Measurements from ENCODE around the gene MS4A6A. TPM values are rescaled to one million over a fixed set of nuclear protein-coding genes. Genes with fewer than 3 reads are reported as not detected.

Gene MS4A6A
- polyA plus RNA-seq, 3 donors = 978 to 3,009 (median 2,353) TPM

DNA sequence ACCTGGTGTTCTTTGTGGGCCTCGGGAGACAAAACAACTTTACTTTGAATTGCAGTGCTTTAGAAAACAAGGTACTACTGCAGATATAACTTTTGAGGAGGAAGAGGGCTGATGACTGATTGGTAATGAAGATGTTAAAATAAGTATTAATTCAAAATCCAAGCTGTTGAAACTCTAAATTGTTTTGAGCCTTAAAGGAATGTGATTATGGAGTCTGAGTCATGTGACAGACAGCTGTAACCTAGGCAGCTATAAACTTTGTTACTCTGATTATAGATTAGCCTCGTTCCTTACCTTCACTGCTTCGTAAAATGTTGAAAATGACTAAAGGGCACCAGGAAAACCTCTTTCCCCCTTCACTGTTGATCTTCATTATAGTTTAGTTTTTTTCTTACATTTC, 51.0 kb downstream of the MS4A6A start:
- no peak overlapping the region for H3K4me3 Mint-ChIP-seq
- peak overlapping the region; percentile 30 for H2AFZ ChIP-seq (ENCODE audit: insufficient read depth, low read depth, low read length, poor library complexity, severe bottlenecking)
- TF ChIP-seq, protein P1, sequence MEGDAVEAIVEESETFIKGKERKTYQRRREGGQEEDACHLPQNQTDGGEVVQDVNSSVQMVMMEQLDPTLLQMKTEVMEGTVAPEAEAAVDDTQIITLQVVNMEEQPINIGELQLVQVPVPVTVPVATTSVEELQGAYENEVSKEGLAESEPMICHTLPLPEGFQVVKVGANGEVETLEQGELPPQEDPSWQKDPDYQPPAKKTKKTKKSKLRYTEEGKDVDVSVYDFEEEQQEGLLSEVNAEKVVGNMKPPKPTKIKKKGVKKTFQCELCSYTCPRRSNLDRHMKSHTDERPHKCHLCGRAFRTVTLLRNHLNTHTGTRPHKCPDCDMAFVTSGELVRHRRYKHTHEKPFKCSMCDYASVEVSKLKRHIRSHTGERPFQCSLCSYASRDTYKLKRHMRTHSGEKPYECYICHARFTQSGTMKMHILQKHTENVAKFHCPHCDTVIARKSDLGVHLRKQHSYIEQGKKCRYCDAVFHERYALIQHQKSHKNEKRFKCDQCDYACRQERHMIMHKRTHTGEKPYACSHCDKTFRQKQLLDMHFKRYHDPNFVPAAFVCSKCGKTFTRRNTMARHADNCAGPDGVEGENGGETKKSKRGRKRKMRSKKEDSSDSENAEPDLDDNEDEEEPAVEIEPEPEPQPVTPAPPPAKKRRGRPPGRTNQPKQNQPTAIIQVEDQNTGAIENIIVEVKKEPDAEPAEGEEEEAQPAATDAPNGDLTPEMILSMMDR (IDR thresholded peaks at IDR 0.05) = no peak
- no peak overlapping the region for H3K27ac ChIP-seq (ENCODE audit: low read depth in 1 of 2, low read length in 2 of 2)
- intact Hi-C loops (cut with micrococcal nuclease) = loop anchor here in 1 of 2 donors (10.0 kb wide), 1 partner anchor 307 kb away; no protein-coding TSS in a partner anchor
- DNase-seq = no peak
- no peaks in the 10 kb centered on the region for H3K36me3 Mint-ChIP-seq
- no peak overlapping the region for H3K4me2 ChIP-seq (replicated peaks; ENCODE audit: extremely low read depth, low read length, poor library complexity, severe bottlenecking)
- WGBS (ENCODE audit: insufficient coverage) = no CpG with 5 or more reads among the region's 3 CpGs
- no peak overlapping the region for H3K9ac ChIP-seq (ENCODE audit: insufficient read depth, low read length, poor library complexity, severe bottlenecking)
- peaks cover 0 to 14% (median 7%) of the 10 kb centered on the region in 7 donors for H3K9me3 Mint-ChIP-seq
- no peaks in the 10 kb centered on the region for H3K27me3 Mint-ChIP-seq (ENCODE audit: low read depth in 3 of 3)
- peaks cover 0 to 10% of the 10 kb centered on the region in 2 donors for H3K9me3 ChIP-seq (replicated peaks in 1 of 2; ENCODE audit: control insufficient read depth in 1 of 2, insufficient read depth in 1 of 2, low read length in 2 of 2)
- H3K36me3 ChIP-seq (replicated peaks in 1 of 2; ENCODE audit: control insufficient read depth in 1 of 2, insufficient read depth in 2 of 2, low read length in 2 of 2) = no peaks in the 10 kb centered on the region
- H3K4me3 ChIP-seq (replicated peaks in 1 of 3; ENCODE audit: low read depth in 2 of 3, low read length in 3 of 3) = no peak overlapping the region
- peaks cover 0 to 2% of the 10 kb centered on the region in 2 donors for H3K4me1 ChIP-seq (ENCODE audit: control insufficient read depth in 1 of 2, insufficient read depth in 2 of 2, low read length in 2 of 2)
- no peaks in the 10 kb centered on the region for H3K27me3 ChIP-seq (ENCODE audit: control insufficient read depth in 2 of 2, insufficient read depth in 2 of 2, low read length in 2 of 2)
- no peak overlapping the region for H3K27ac Mint-ChIP-seq
- no peaks in the 10 kb centered on the region for H3K79me2 ChIP-seq (ENCODE audit: insufficient read depth, low read length)
- peaks cover 10% of the 10 kb centered on the region for H3K4me1 Mint-ChIP-seq
- H4K20me1 ChIP-seq (ENCODE audit: insufficient read depth, low read length) = no peaks in the 10 kb centered on the region

DNA sequence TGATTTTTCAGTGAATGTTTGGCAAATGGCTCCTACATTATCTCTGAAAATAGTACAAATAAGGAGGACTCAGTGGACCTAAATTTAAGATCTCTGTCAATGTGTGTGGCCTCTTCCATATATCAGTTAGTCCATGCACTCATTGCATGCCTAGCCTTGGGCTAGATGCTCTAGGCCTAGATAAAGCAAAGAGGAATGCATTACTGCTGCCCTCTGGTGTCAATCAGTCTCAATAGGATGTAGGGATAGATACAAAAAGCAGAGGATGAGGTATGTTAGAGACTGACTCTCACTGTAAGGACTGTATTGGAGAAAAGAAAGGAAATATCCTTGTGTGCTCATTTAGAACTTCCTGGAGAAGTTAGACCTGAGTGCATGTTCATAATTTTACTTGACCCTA, 52.4 kb downstream of the MS4A6A start:
- H3K27ac ChIP-seq (ENCODE audit: low read depth in 1 of 2, low read length in 2 of 2) = no peak overlapping the region
- H4K20me1 ChIP-seq (ENCODE audit: insufficient read depth, low read length) = no peaks in the 10 kb centered on the region
- peaks cover 0 to 6% of the 10 kb centered on the region in 2 donors for H3K9me3 ChIP-seq (replicated peaks in 1 of 2; ENCODE audit: control insufficient read depth in 1 of 2, insufficient read depth in 1 of 2, low read length in 2 of 2)
- no peak overlapping the region for H2AFZ ChIP-seq (ENCODE audit: insufficient read depth, low read depth, low read length, poor library complexity, severe bottlenecking)
- TF ChIP-seq, protein P1 (IDR thresholded peaks at IDR 0.05) = peak; percentile 45
- no peaks in the 10 kb centered on the region for H3K27me3 Mint-ChIP-seq (ENCODE audit: low read depth in 3 of 3)
- no peak overlapping the region for H3K4me2 ChIP-seq (replicated peaks; ENCODE audit: extremely low read depth, low read length, poor library complexity, severe bottlenecking)
- H3K36me3 ChIP-seq (replicated peaks in 1 of 2; ENCODE audit: control insufficient read depth in 1 of 2, insufficient read depth in 2 of 2, low read length in 2 of 2) = no peaks in the 10 kb centered on the region
- H3K27me3 ChIP-seq (ENCODE audit: control insufficient read depth in 2 of 2, insufficient read depth in 2 of 2, low read length in 2 of 2) = no peaks in the 10 kb centered on the region
- no peak overlapping the region for H3K9ac ChIP-seq (ENCODE audit: insufficient read depth, low read length, poor library complexity, severe bottlenecking)
- H3K9me3 Mint-ChIP-seq = peaks cover 0 to 11% (median 7%) of the 10 kb centered on the region in 7 donors
- H3K4me3 ChIP-seq (replicated peaks in 1 of 3; ENCODE audit: low read depth in 2 of 3, low read length in 3 of 3) = no peak overlapping the region
- peaks cover 0 to 2% of the 10 kb centered on the region in 2 donors for H3K4me1 ChIP-seq (ENCODE audit: control insufficient read depth in 1 of 2, insufficient read depth in 2 of 2, low read length in 2 of 2)
- peak; percentile 23 to 49 (median 47) for DNase-seq
- no peak overlapping the region for H3K27ac Mint-ChIP-seq
- H3K4me1 Mint-ChIP-seq = peaks cover 10% of the 10 kb centered on the region
- intact Hi-C loops (cut with micrococcal nuclease) = loop anchor here in 1 of 2 donors (10.0 kb wide), 1 partner anchor 306 kb away; no protein-coding TSS in a partner anchor
- H3K36me3 Mint-ChIP-seq = no peaks in the 10 kb centered on the region
- H3K79me2 ChIP-seq (ENCODE audit: insufficient read depth, low read length) = no peaks in the 10 kb centered on the region
- H3K4me3 Mint-ChIP-seq = no peak overlapping the region

Measured in CD14-positive monocyte (primary cell).